Sigmoid colon (tissue), 4 donors: ENCODE measurements around the gene SPRR2D.

Source experiments
- EP300 ChIP-seq, 4 donors: sonication (generic); formaldehyde crosslinking; IDR thresholded peaks; one replicate each; pipeline ENCODE4 v1.6.1; 2017; ENCODE audit warnings: antibody characterized with exemption in 4 of 4
- POLR2A ChIP-seq, 2 donors: fragments of 450-650 bp; IDR thresholded peaks; one replicate each; pipeline ENCODE4 v1.6.1; 2016; ENCODE audit warnings: antibody characterized with exemption in 2 of 2, mild to moderate bottlenecking in 2 of 2, moderate library complexity in 2 of 2
- TF ChIP-seq, protein P1 (sequence below), 4 experiments: fragments of 450-650 bp in 3 of 4; fragments of 200-600 bp in 1 of 4; IDR thresholded peaks; one replicate each; pipeline ENCODE4 v1.5.1; 2016 to 2019; ENCODE audit warnings: antibody characterized with exemption in 4 of 4, mild to moderate bottlenecking in 3 of 4, moderate library complexity in 2 of 4

DNA sequence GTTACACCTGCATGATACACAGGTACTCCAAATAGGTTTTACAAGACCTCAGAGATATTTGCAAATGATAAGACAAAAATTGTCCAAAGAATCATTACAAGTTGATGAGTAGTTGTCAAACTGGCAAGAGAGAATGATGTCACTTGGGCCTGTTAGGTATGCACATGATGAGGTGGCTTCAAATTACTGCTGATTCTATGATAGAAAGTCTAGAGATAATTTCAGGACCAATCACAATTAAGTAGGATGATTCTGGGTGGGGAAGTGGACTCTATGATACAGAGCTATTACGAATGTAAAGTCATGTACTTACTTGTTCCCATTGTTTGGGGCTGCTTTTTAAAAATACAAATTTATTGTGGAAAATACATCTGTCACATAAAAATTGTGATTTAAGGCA is 15.1 kb downstream of the SPRR2D start:
- TF ChIP-seq POLR2A (IDR thresholded peaks at IDR 0.05) (no peak), EP300 (IDR thresholded peaks at IDR 0.05) (no peak)
- TF ChIP-seq, protein P1, sequence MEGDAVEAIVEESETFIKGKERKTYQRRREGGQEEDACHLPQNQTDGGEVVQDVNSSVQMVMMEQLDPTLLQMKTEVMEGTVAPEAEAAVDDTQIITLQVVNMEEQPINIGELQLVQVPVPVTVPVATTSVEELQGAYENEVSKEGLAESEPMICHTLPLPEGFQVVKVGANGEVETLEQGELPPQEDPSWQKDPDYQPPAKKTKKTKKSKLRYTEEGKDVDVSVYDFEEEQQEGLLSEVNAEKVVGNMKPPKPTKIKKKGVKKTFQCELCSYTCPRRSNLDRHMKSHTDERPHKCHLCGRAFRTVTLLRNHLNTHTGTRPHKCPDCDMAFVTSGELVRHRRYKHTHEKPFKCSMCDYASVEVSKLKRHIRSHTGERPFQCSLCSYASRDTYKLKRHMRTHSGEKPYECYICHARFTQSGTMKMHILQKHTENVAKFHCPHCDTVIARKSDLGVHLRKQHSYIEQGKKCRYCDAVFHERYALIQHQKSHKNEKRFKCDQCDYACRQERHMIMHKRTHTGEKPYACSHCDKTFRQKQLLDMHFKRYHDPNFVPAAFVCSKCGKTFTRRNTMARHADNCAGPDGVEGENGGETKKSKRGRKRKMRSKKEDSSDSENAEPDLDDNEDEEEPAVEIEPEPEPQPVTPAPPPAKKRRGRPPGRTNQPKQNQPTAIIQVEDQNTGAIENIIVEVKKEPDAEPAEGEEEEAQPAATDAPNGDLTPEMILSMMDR (IDR thresholded peaks at IDR 0.05): no peak
